GM11168 (cell line): Measurements from ENCODE around the gene KCNK3.

Experiments used
- in situ Hi-C: fragments of 300-500 bp; cut with MboI; formaldehyde crosslinking; loops from one replicate; pipeline ENCODE4 v1.12.0; 2022; ENCODE audit warnings: low sequenced_read_pairs; ENCODE audit not compliant: unreplicated experiment

Gene KCNK3

GRCh38 chr2:26724784-26725520, 32.4 kb downstream of the KCNK3 start:
- in situ Hi-C loops: no loop called here

GRCh38 chr2:26725521-26725820, 32.9 kb downstream of the KCNK3 start:
- in situ Hi-C loops: no loop called here

- in situ Hi-C loops: no loop called here
These were observed 33.7 kb downstream of the KCNK3 start for GRCh38 chr2:26726228-26726627.

GRCh38 chr2:26727641-26728561, 35.4 kb downstream of the KCNK3 start:
- in situ Hi-C loops: no loop called here

GRCh38 chr2:26729311-26729710, 36.8 kb downstream of the KCNK3 start:
- in situ Hi-C loops: no loop called here

GRCh38 chr2:26730549-26731344, 38.2 kb downstream of the KCNK3 start:
- in situ Hi-C loops: no loop called here

GRCh38 chr2:26731714-26732113, 39.2 kb downstream of the KCNK3 start:
- in situ Hi-C loops: no loop called here

- in situ Hi-C loops: no loop called here
These were observed 39.9 kb downstream of the KCNK3 start for GRCh38 chr2:26732446-26732845.

- in situ Hi-C loops: no loop called here
These were observed 40.9 kb downstream of the KCNK3 start for GRCh38 chr2:26733413-26733812.

GRCh38 chr2:26735097-26735496, 42.6 kb downstream of the KCNK3 start:
- in situ Hi-C loops: no loop called here

GRCh38 chr2:26735883-26736588, 43.5 kb downstream of the KCNK3 start:
- in situ Hi-C loops: no loop called here

GRCh38 chr2:26737221-26737620, 44.7 kb downstream of the KCNK3 start:
- in situ Hi-C loops: no loop called here

GRCh38 chr2:26738481-26738880, 46.0 kb downstream of the KCNK3 start:
- in situ Hi-C loops: no loop called here

GRCh38 chr2:26739514-26739913, 47.0 kb downstream of the KCNK3 start:
- in situ Hi-C loops: no loop called here

- in situ Hi-C loops: no loop called here
These were observed 47.8 kb downstream of the KCNK3 start for GRCh38 chr2:26740346-26740745.

- in situ Hi-C loops: no loop called here
These were observed 48.4 kb downstream of the KCNK3 start for GRCh38 chr2:26740890-26741302.

- in situ Hi-C loops: no loop called here
These were observed 49.7 kb downstream of the KCNK3 start for GRCh38 chr2:26742048-26742770.

GRCh38 chr2:26743852-26744251, 51.3 kb downstream of the KCNK3 start:
- in situ Hi-C loops: no loop called here

- in situ Hi-C loops: no loop called here
These were observed 52.4 kb downstream of the KCNK3 start for GRCh38 chr2:26744953-26745352.
